Lung (tissue), 12 donors: Measurements from ENCODE around the gene TCF15. TPM values are rescaled to one million over a fixed set of nuclear protein-coding genes. Genes with fewer than 3 reads are reported as not detected.

Source experiments
- ATAC-seq: fragments of 200-7000 bp; cut with Tn5 transposase; one replicate; pipeline ENCODE4 v1.9.1; 2020; ENCODE audit warnings: moderate number of reproducible peaks; ENCODE audit not compliant: insufficient read depth, low FRiP score
- DNase-seq, 3 donors: peaks; one replicate each; pipeline ENCODE4 v3.0.0-alpha.2; 2013 to 2017
- H3K27ac ChIP-seq, 2 donors: one replicate each; pipeline ENCODE4 v1.5.1; 2013; ENCODE audit warnings: mild to moderate bottlenecking in 2 of 2, moderate library complexity in 2 of 2, control low read depth in 1 of 2, inconsistent platforms in 1 of 2, low read depth in 1 of 2, low read length in 1 of 2
- H3K27me3 ChIP-seq, 3 donors: one replicate each; pipeline ENCODE4 v1.5.1; 2013; ENCODE audit warnings: low read length in 2 of 3; ENCODE audit not compliant: control insufficient read depth in 3 of 3, insufficient read depth in 3 of 3
- H3K36me3 ChIP-seq, 4 donors: one replicate each; pipeline ENCODE4 v1.5.1; 2013; ENCODE audit warnings: low read length in 4 of 4, mild to moderate bottlenecking in 1 of 4, moderate library complexity in 1 of 4; ENCODE audit not compliant: control insufficient read depth in 4 of 4, insufficient read depth in 4 of 4
- H3K4me1 ChIP-seq, 5 donors: one replicate each; pipeline ENCODE4 v1.5.1; 2013; ENCODE audit warnings: low read length in 5 of 5, mild to moderate bottlenecking in 2 of 5, moderate library complexity in 1 of 5; ENCODE audit not compliant: control insufficient read depth in 5 of 5, insufficient read depth in 5 of 5
- H3K4me3 ChIP-seq: one replicate; pipeline ENCODE4 v1.5.1; 2013; ENCODE audit warnings: mild to moderate bottlenecking, control low read depth, moderate library complexity
- H3K9ac ChIP-seq, 2 donors: one replicate each; pipeline ENCODE4 v1.5.1; 2013; ENCODE audit warnings: low read length in 2 of 2, control low read depth in 1 of 2; ENCODE audit not compliant: insufficient read depth in 1 of 2
- H3K9me3 ChIP-seq, 4 donors: one replicate each; pipeline ENCODE4 v1.5.1; 2013; ENCODE audit warnings: low read length in 3 of 4, mild to moderate bottlenecking in 1 of 4, moderate library complexity in 1 of 4; ENCODE audit not compliant: control insufficient read depth in 4 of 4, insufficient read depth in 3 of 4
- WGBS, 2 donors: extraction: QIAGEN DNeasy Blood & Tissue Kit; methylation state at CpG; one replicate each; pipeline ENCODE4 v1.1.7; 2013; 5-methylcytosine and 5-hydroxymethylcytosine counted together
- polyA plus RNA-seq, 2 donors: library from polyadenylated mRNA; stranded (reverse); fragments of 200-250 nt; gene quantifications; one replicate each; pipeline ENCODE4 v1.2.1, GENCODE V29; 2013
- total RNA-seq, 2 donors: library from RNA; depleted of rRNA in 1 of 2; stranded (reverse); fragments of >200 nt in 1 of 2; gene quantifications; one replicate each; pipeline ENCODE4 v1.2.1, GENCODE V29; 2014 to 2021
- TF ChIP-seq, protein P1 (sequence below): IDR thresholded peaks from 2 replicates; pipeline ENCODE4 v1.5.1; 2012; ENCODE audit warnings: mild to moderate bottlenecking; ENCODE audit errors: control extremely low read depth, extremely low read depth
- donor health status: control.
- donor health status: control.
- donor health status: Bipolar disorder and iron deficiency.
- donor health status: healthy.
- donor health status: DM: yes; HTN: yes; CAD: no.

TCF15 gene
- total and polyA plus RNA-seq, 4 donors: 0.28 to 0.82 (median 0.40) TPM; not detected in 1

GRCh38 chr20:574297-574942, 35.7 kb downstream of the TCF15 start:
- TF ChIP-seq, protein P1, sequence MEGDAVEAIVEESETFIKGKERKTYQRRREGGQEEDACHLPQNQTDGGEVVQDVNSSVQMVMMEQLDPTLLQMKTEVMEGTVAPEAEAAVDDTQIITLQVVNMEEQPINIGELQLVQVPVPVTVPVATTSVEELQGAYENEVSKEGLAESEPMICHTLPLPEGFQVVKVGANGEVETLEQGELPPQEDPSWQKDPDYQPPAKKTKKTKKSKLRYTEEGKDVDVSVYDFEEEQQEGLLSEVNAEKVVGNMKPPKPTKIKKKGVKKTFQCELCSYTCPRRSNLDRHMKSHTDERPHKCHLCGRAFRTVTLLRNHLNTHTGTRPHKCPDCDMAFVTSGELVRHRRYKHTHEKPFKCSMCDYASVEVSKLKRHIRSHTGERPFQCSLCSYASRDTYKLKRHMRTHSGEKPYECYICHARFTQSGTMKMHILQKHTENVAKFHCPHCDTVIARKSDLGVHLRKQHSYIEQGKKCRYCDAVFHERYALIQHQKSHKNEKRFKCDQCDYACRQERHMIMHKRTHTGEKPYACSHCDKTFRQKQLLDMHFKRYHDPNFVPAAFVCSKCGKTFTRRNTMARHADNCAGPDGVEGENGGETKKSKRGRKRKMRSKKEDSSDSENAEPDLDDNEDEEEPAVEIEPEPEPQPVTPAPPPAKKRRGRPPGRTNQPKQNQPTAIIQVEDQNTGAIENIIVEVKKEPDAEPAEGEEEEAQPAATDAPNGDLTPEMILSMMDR: no peak
- Histone ChIP-seq H3K27ac (peak overlapping the region; percentile 23 to 39), H3K36me3 (no peaks in the 10 kb centered on the region), H3K4me3 (no peak overlapping the region), H3K4me1 (peaks cover 0 to 17% (median 9%) of the 10 kb centered on the region in 5 donors), H3K27me3 (peaks cover 0 to 4% (median 0%) of the 10 kb centered on the region in 3 donors), H3K9me3 (no peaks in the 10 kb centered on the region), H3K9ac (no peak overlapping the region)
- ATAC-seq (no peak), DNase-seq (peak in 1 of 3 donors; percentile 46)
- 58 to 62% methylated on average over 15 of the region's 15 CpGs for WGBS, 2 donors

DNA sequence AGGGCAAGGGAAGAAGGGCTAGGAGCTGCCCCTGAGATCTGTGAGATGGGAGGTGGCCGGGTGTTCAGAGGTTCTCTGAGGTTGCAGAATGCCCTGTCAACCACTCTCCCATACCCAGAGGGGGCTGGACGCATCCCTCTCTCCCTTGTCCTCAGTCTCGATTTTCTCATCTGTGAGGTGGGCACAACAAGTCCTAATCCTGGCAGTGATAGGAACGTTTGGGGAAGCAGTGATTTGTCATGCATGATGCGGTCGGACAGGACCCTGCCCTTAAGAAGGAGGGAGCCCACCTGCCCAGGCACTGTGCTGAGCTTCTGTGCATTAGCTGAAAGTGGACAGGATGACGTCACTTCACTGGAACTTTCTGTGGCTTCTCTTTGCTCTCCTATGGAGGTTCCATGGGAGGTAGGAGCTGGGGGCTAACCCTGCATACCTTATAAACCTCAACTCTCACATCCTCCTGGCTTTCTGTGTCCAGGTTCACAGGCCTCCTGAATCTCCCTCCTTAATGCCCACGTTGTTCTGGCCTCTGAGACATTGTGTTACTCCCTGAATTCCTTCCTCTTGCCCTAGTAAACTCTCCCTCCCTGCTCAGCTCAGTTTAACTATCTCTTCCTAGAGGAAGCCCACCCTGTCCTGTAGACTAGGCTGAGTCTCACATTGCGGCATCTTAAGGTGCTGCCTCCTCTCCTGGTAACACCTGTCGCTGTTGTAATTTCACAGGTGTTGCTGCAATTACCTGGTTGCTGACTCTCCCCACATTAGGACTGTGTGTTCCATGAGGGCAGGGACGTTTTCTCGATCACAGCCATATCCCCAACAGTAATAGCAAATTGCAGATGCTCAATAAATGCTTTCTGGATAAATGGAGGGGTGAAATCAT, 36.5 kb downstream of the TCF15 start:
- Histone ChIP-seq H3K4me1 (peaks cover 0 to 17% (median 9%) of the 10 kb centered on the region in 5 donors), H3K27me3 (peaks cover 0 to 5% (median 0%) of the 10 kb centered on the region in 3 donors), H3K36me3 (no peaks in the 10 kb centered on the region), H3K9ac (no peak overlapping the region), H3K4me3 (no peak overlapping the region), H3K9me3 (no peaks in the 10 kb centered on the region), H3K27ac (peak overlapping the region in 1 of 2 donors; percentile 39)
- ATAC-seq (no peak), DNase-seq (no peak)
- TF ChIP-seq, protein P1: no peak
- WGBS, 2 donors: 70 to 74% methylated on average over 12 of the region's 12 CpGs

DNA sequence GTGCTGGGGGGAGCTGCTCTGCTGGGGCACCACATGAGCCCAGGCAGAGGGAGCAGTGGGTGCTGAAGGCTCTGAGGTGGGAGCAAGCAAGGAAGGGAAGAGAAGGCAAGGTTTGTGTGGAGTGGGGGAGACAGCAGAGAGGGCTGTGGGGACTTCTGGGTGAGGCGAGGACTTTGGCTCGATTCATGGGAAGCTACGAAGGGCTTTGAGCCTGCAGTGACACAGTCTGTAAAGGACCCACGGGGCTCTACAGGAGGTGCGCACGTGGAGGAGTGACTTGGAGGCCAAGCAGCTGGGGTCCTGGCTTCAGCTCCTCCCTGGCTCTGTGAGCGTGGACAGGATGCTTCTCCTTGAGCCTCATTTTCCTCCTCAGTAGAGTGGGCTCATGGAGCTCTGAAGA, 37.4 kb downstream of the TCF15 start:
- no peak for ATAC-seq
- Histone ChIP-seq H3K9me3 (no peaks in the 10 kb centered on the region), H3K4me3 (no peak overlapping the region), H3K4me1 (peaks cover 0 to 17% (median 9%) of the 10 kb centered on the region in 5 donors), H3K27me3 (peaks cover 0 to 10% (median 0%) of the 10 kb centered on the region in 3 donors), H3K27ac (peak overlapping the region in 1 of 2 donors; percentile 65), H3K36me3 (no peaks in the 10 kb centered on the region), H3K9ac (no peak overlapping the region)
- peak in 2 of 3 donors; percentile 8 to 30 for DNase-seq
- TF ChIP-seq, protein P1: no peak
- 55 to 69% methylated on average over 7 of the region's 7 CpGs for WGBS, 2 donors
